Endodermal cell (in vitro differentiated cells): Measurements from ENCODE around the gene SNCA. TPM values are rescaled to one million over a fixed set of nuclear protein-coding genes. Genes with fewer than 3 reads are reported as not detected.

Source experiments
- DNase-seq: peaks from one replicate; pipeline ENCODE4 v3.0.0-alpha.2; 2017
- H3K27ac ChIP-seq: 2 replicates; pipeline ENCODE4 v1.5.1; 2013; ENCODE audit warnings: mild to moderate bottlenecking, low read depth, low read length, moderate library complexity
- H3K27me3 ChIP-seq: 2 replicates; pipeline ENCODE4 v1.6.1; 2013; ENCODE audit warnings: mild to moderate bottlenecking, low read length, moderate library complexity; ENCODE audit not compliant: insufficient read depth, control insufficient read depth, poor library complexity, severe bottlenecking
- H3K36me3 ChIP-seq: 2 replicates; pipeline ENCODE4 v1.7.0; 2013; ENCODE audit warnings: mild to moderate bottlenecking, low read length, moderate library complexity; ENCODE audit not compliant: control insufficient read depth, insufficient read depth
- H3K4me1 ChIP-seq: one replicate; pipeline ENCODE4 v1.7.0; 2013; ENCODE audit warnings: low read length; ENCODE audit not compliant: control insufficient read depth, insufficient read depth
- H3K4me3 ChIP-seq: 2 replicates; pipeline ENCODE4 v1.5.1; 2013; ENCODE audit warnings: mild to moderate bottlenecking, low read length, moderate library complexity
- H3K9ac ChIP-seq: 2 replicates; pipeline ENCODE4 v1.6.1; 2013; ENCODE audit warnings: mild to moderate bottlenecking, low read length, moderate library complexity; ENCODE audit not compliant: poor library complexity, severe bottlenecking; ENCODE audit errors: extremely low read depth
- H3K9me3 ChIP-seq: 2 replicates; pipeline ENCODE4 v1.6.1; 2013; ENCODE audit warnings: mild to moderate bottlenecking, low read length, moderate library complexity; ENCODE audit not compliant: control insufficient read depth
- H3K27ac Mint-ChIP-seq: 2 replicates; pipeline ENCODE4 v1.8.0; 2020; ENCODE audit warnings: mixed read lengths
- H3K27me3 Mint-ChIP-seq: 2 replicates; pipeline ENCODE4 v1.8.0; 2021; ENCODE audit warnings: mild to moderate bottlenecking, mixed read lengths; ENCODE audit not compliant: insufficient read depth
- H3K36me3 Mint-ChIP-seq: 2 replicates; pipeline ENCODE4 v1.8.0; 2020; ENCODE audit warnings: low read depth, mixed read lengths
- H3K4me1 Mint-ChIP-seq: 2 replicates; pipeline ENCODE4 v1.8.0; 2020; ENCODE audit warnings: mixed read lengths
- H3K4me3 Mint-ChIP-seq: 2 replicates; pipeline ENCODE4 v1.8.0; 2020; ENCODE audit warnings: mild to moderate bottlenecking, moderate library complexity, mixed read lengths
- H3K9me3 Mint-ChIP-seq: 2 replicates; pipeline ENCODE4 v1.8.0; 2020; ENCODE audit warnings: mild to moderate bottlenecking, mixed read lengths
- WGBS, 2 experiments: methylation state at CpG; one replicate each; pipeline versions ENCODE4 v1.1.5 to v1.1.7; 2013; ENCODE audit warnings: missing lambda C conversion rate in 2 of 2, mixed read lengths in 1 of 2; ENCODE audit not compliant: insufficient coverage in 1 of 2, insufficient read length in 1 of 2; 5-methylcytosine and 5-hydroxymethylcytosine counted together
- total RNA-seq, 2 donors: library from RNA; stranded (reverse); fragmentation: NEBNext Ultra II Directional in 1 of 2; extraction: Animal tissue kit (Norgen Biotek cat#: 25700) in 1 of 2; gene quantifications; 2 replicates in 1 of 2; 3 replicates in 1 of 2; pipeline ENCODE4 v1.2.1, GENCODE V29; 2021
- TF ChIP-seq, protein P1 (sequence below): fragments of 200-600 bp; sonication (generic); conservative IDR thresholded peaks from 2 replicates; pipeline ENCODE4 v1.5.0; 2021; ENCODE audit warnings: antibody characterized with exemption, mild to moderate bottlenecking

The SNCA gene
- total RNA-seq, 2 donors from 2014 or later = 11.3 to 13.5 TPM

DNA sequence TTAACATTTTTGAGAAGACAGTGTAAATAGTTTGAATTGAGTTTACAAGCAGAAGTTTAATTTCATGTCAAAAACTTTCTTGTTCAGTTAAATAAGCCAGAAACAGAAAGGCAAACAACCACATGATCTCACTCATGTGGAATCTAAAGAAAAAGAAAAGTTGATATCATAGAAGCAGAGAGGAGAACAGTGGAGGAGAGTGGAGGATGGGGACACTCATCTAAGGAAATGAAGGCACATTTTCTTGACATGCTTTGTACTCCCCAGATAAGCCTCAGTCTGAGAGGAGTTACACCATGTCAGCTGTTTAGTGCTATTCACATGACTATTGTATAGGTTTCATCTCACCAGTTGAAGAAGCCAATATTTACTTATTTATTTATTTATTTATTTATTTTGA is 13.5 kb downstream of the SNCA start:
- Mint-ChIP-seq H3K4me3 (no peak overlapping the region), H3K27ac (no peak overlapping the region), H3K27me3 (no peaks in the 10 kb centered on the region), H3K9me3 (no peaks in the 10 kb centered on the region), H3K4me1 (no peaks in the 10 kb centered on the region), H3K36me3 (no peaks in the 10 kb centered on the region)
- H3K4me3 ChIP-seq = no peak overlapping the region
- H3K27ac ChIP-seq = no peak overlapping the region
- H3K27me3 ChIP-seq = no peaks in the 10 kb centered on the region
- DNase-seq = no peak
- no peaks in the 10 kb centered on the region for H3K9me3 ChIP-seq
- H3K36me3 ChIP-seq = no peaks in the 10 kb centered on the region
- TF ChIP-seq, protein P1, sequence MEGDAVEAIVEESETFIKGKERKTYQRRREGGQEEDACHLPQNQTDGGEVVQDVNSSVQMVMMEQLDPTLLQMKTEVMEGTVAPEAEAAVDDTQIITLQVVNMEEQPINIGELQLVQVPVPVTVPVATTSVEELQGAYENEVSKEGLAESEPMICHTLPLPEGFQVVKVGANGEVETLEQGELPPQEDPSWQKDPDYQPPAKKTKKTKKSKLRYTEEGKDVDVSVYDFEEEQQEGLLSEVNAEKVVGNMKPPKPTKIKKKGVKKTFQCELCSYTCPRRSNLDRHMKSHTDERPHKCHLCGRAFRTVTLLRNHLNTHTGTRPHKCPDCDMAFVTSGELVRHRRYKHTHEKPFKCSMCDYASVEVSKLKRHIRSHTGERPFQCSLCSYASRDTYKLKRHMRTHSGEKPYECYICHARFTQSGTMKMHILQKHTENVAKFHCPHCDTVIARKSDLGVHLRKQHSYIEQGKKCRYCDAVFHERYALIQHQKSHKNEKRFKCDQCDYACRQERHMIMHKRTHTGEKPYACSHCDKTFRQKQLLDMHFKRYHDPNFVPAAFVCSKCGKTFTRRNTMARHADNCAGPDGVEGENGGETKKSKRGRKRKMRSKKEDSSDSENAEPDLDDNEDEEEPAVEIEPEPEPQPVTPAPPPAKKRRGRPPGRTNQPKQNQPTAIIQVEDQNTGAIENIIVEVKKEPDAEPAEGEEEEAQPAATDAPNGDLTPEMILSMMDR = no peak
- H3K9ac ChIP-seq = no peak overlapping the region
- H3K4me1 ChIP-seq = no peaks in the 10 kb centered on the region

DNA sequence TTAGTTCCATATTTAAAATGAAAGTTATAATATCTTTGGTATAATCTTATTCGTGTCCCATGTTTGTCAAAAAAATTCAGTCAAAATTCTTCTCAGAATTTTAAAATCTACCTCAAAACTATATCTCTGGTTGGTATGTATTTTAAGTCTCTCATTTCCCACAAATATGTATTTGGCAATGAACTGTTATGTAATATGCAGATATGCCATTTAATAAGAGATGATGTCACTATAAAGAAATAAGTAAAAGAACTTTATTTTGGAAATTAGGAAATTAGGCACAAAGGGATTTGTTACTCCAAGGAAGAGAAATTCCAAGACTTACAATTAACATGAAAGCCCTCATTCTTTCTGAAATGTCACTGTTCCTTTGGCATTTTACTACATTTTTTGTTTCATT is 15.3 kb downstream of the SNCA start:
- TF ChIP-seq, protein P1 = no peak
- DNase-seq = no peak
- H3K36me3 Mint-ChIP-seq = no peaks in the 10 kb centered on the region
- Histone ChIP-seq H3K9me3 (no peaks in the 10 kb centered on the region), H3K27ac (no peak overlapping the region), H3K9ac (no peak overlapping the region), H3K4me3 (no peak overlapping the region), H3K36me3 (no peaks in the 10 kb centered on the region), H3K4me1 (no peaks in the 10 kb centered on the region), H3K27me3 (no peaks in the 10 kb centered on the region)
- no peaks in the 10 kb centered on the region for H3K4me1 Mint-ChIP-seq
- no peak overlapping the region for H3K4me3 Mint-ChIP-seq
- H3K27me3 Mint-ChIP-seq = no peaks in the 10 kb centered on the region
- no peak overlapping the region for H3K27ac Mint-ChIP-seq
- no peaks in the 10 kb centered on the region for H3K9me3 Mint-ChIP-seq
- no CpG with 5 or more reads among the region's 1 CpG for WGBS, 2 experiments

DNA sequence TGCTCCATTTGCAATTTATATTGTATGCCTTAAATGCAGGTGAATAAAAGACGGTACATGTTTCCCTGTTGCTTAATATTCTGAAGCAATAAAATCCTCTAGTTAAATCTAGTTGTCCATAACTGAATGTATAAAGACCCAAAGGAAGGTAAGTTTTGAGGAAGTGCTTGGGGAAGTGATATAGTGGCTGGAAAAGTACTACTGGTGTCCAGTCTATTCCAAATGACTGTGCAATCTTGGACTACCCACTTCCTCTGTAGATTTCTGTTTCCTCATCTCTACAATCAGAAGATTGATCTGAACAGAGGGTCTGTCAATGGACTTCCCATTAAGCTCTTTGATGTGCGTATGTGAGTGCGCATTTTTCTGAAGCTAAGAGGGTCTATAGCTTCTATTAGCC is 17.0 kb downstream of the SNCA start:
- DNase-seq = no peak
- H3K4me3 Mint-ChIP-seq = no peak overlapping the region
- H3K4me1 Mint-ChIP-seq = no peaks in the 10 kb centered on the region
- H3K27me3 Mint-ChIP-seq = no peaks in the 10 kb centered on the region
- H3K4me3 ChIP-seq = no peak overlapping the region
- H3K27me3 ChIP-seq = no peaks in the 10 kb centered on the region
- TF ChIP-seq, protein P1 = no peak
- H3K36me3 ChIP-seq = no peaks in the 10 kb centered on the region
- no peaks in the 10 kb centered on the region for H3K4me1 ChIP-seq
- H3K9me3 ChIP-seq = no peaks in the 10 kb centered on the region
- H3K27ac ChIP-seq = no peak overlapping the region
- no peaks in the 10 kb centered on the region for H3K9me3 Mint-ChIP-seq
- 78 to 83% methylated on average over 3 of the region's 3 CpGs for WGBS, 2 experiments
- H3K27ac Mint-ChIP-seq = no peak overlapping the region
- H3K9ac ChIP-seq = no peak overlapping the region
- H3K36me3 Mint-ChIP-seq = no peaks in the 10 kb centered on the region
